SW480 (cell line): Measurements from ENCODE around the gene CMIP.

Source experiments
- DNase-seq: peaks from one replicate; pipeline ENCODE4 v3.0.0-alpha.2; 2016; ENCODE audit warnings: low spot score

The CMIP gene

GRCh38 chr16:81462683-81463082 is 18.1 kb downstream of the CMIP start:
- DNase-seq = no peak

- DNase-seq = no peak
Measured at GRCh38 chr16:81463296-81463890, 18.8 kb downstream of the CMIP start.

DNA sequence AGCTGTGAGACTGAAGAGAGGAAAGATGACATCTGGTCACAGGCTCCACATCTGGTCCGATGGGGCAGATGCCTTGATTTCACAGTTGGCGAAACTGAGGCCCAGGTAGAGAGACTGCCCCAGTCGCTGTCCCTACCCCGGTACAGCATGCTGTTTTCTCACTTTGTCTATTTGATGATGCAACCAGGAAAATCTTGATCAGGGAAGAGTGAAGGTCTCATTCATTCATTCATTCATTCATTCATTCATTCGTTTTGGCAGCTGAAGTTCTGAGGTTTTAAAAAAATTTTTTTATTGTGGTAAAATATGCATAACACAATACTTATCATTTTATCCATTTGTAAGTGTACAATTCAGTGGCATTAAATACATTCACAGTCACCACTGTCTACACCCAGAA is 19.7 kb downstream of the CMIP start:
- DNase-seq = no peak

- DNase-seq = no peak
Measured at GRCh38 chr16:81465375-81465943, 20.9 kb downstream of the CMIP start.

DNA sequence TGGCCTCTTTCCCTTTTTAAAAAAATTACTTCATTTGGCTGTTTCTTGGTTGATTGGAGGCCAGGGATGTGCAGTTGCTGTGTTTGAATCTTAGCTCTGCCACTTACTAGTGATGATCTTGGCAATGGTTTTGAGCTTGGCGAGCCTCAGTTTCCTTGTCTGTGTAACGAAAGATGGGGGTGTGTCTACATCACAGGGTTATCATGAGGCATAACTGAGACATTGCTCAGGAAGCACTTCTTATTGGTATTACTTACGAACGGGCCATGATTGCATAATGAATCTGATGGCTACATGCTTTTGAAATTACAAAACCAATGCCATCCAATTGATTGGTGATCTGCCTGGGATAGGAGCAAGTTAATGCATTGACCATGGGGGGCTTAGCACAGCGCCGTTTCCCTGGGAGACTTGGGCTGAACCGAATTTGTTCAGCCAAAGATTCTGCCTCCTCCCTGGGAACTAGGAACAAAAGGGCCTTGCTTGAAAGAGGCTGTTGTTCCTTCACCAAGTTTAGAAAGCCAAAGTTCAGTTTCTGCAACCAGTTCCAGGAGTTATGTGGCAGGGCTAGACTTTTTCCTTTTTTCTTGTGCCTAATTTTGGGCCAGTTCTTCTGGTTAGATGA is 21.9 kb downstream of the CMIP start:
- DNase-seq = no peak

DNA sequence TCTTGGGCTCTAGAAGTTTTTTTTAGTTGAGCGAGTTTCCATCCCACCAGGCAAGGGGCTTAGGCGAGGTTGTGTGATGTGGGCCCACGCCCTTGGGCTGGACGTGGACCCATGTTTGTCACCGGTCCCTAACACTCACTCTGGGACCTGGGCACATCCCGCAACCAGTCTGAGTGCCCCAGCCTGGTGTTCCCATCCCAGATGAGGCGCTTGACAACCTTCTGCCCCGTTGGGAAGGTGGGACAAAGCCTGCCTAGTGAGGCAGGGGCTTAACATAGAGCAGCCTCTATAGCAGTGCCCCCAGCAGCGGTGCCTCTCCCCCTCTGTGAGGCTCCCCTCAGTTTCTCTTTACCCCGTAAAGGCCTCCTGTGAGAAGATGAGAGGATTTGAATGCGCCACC is 22.5 kb downstream of the CMIP start:
- no peak for DNase-seq

- no peak for DNase-seq
Measured at GRCh38 chr16:81467815-81468214, 23.2 kb downstream of the CMIP start.

GRCh38 chr16:81468269-81468902 is 23.8 kb downstream of the CMIP start:
- DNase-seq = no peak

- DNase-seq = no peak
Measured at GRCh38 chr16:81469183-81469677, 24.6 kb downstream of the CMIP start.

- no peak for DNase-seq
Measured at GRCh38 chr16:81469710-81470535, 25.3 kb downstream of the CMIP start.

GRCh38 chr16:81470796-81471636 is 26.4 kb downstream of the CMIP start:
- DNase-seq = no peak

GRCh38 chr16:81471882-81472281 is 27.3 kb downstream of the CMIP start:
- DNase-seq = no peak

DNA sequence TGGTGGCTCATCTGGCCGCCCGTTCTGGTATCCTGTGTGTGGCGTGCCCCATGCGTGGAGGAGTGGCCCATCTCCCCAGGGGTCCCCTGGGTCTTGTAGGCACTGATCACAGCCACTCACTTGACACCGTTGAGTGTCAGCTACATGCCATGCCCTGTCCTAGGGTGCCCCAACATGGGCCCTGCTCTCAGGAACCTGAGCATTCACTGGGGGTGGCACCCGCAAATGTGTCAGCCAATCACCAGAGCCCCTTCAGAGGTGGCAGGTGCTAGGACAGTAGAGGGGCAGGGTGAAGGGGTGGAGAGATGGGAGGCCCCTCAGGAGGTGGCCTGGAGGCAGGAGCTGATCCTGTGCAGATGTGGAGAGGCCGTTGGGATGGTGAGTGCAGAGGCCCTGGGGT is 27.8 kb downstream of the CMIP start:
- no peak for DNase-seq

DNA sequence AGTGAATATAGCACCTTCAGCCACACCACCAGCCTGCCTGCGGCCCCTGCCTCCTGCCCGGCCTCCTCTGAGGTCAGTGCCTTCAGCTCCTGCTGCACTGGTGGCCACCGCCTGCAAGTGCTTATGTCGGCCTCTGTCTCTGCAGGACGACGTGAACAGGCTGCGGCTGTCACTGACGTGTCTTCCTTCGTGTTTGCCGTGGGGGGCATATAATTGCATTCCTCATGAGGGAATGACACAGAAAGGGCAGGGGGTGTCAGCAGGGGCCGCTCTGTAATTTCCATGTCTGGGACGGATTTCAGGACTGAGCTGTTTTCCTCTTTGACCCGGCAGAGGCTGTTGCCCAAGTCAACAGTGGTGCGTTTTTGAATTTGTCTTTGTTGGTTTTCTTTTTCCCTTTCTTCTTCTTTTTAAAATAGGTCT is 28.5 kb downstream of the CMIP start:
- no peak for DNase-seq

DNA sequence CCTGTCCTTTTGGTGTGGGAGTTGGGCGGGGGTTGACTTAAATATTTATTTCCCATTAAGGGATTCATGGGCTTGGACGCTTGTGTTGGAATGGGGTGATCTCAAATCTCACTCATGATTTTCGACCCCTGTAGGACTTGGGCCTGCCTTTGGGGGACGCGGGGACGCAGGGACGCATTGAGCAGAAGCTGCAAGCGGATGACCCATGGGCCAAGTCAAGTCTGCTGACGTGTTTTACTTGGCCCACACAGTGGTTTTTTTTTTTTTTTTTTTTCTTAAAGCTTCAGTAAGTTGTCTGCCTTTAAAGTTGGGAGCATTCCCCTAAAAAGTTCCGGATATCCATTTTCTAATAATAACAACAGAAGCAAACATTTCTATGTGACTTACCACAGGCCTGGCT is 28.9 kb downstream of the CMIP start:
- no peak for DNase-seq

GRCh38 chr16:81473969-81474959 is 29.7 kb downstream of the CMIP start:
- no peak for DNase-seq

- DNase-seq = no peak
Measured at GRCh38 chr16:81477697-81478693, 33.4 kb downstream of the CMIP start.

- no peak for DNase-seq
Measured at GRCh38 chr16:81478876-81479511, 34.4 kb downstream of the CMIP start.
